ENCODE results near the gene B3GALT5. TPM values are rescaled to one million over a fixed set of nuclear protein-coding genes. Genes with fewer than 3 reads are reported as not detected.

Gene B3GALT5
- total RNA-seq, 2 experiments from 2014 or later = not detected

- H3K36me3 Mint-ChIP-seq (ENCODE audit: low read depth) = no peaks in the 10 kb centered on the region
- H3K4me3 Mint-ChIP-seq = no peak overlapping the region
- H3K4me1 Mint-ChIP-seq (ENCODE audit: low read depth) = no peaks in the 10 kb centered on the region
- ATAC-seq (no peak), DNase-seq (no peak)
- H3K27me3 Mint-ChIP-seq (ENCODE audit: low read depth) = peaks cover 3% of the 10 kb centered on the region
- no peak overlapping the region for H3K27ac Mint-ChIP-seq
- H3K9me3 Mint-ChIP-seq (ENCODE audit: insufficient read depth) = no peaks in the 10 kb centered on the region
- POLR2A ChIA-PET = no interaction called here
- CTCF ChIA-PET = no interaction called here
Observed at GRCh38 chr21:39654951-39655350, 42.2 kb downstream of the B3GALT5 start.

GRCh38 chr21:39655589-39655988 is 42.8 kb downstream of the B3GALT5 start:
- no peaks in the 10 kb centered on the region for H3K4me1 Mint-ChIP-seq (ENCODE audit: low read depth)
- no peaks in the 10 kb centered on the region for H3K9me3 Mint-ChIP-seq (ENCODE audit: insufficient read depth)
- no peak overlapping the region for H3K27ac Mint-ChIP-seq
- no peaks in the 10 kb centered on the region for H3K36me3 Mint-ChIP-seq (ENCODE audit: low read depth)
- DNase-seq = no peak
- ChIA-PET POLR2A (no interaction called here), CTCF (no interaction called here)
- no peak for ATAC-seq
- H3K27me3 Mint-ChIP-seq (ENCODE audit: low read depth) = peaks cover 10% of the 10 kb centered on the region
- no peak overlapping the region for H3K4me3 Mint-ChIP-seq

GRCh38 chr21:39656209-39656608 is 43.5 kb downstream of the B3GALT5 start:
- ATAC-seq (no peak), DNase-seq (no peak)
- no peaks in the 10 kb centered on the region for H3K4me1 Mint-ChIP-seq (ENCODE audit: low read depth)
- ChIA-PET CTCF (no interaction called here), POLR2A (no interaction called here)
- H3K27me3 Mint-ChIP-seq (ENCODE audit: low read depth) = peaks cover 10% of the 10 kb centered on the region
- no peak overlapping the region for H3K4me3 Mint-ChIP-seq
- no peaks in the 10 kb centered on the region for H3K9me3 Mint-ChIP-seq (ENCODE audit: insufficient read depth)
- H3K27ac Mint-ChIP-seq = no peak overlapping the region
- no peaks in the 10 kb centered on the region for H3K36me3 Mint-ChIP-seq (ENCODE audit: low read depth)

- Mint-ChIP-seq H3K9me3 (ENCODE audit: insufficient read depth) (no peaks in the 10 kb centered on the region), H3K36me3 (ENCODE audit: low read depth) (no peaks in the 10 kb centered on the region), H3K27me3 (ENCODE audit: low read depth) (peaks cover 10% of the 10 kb centered on the region), H3K27ac (no peak overlapping the region), H3K4me3 (no peak overlapping the region), H3K4me1 (ENCODE audit: low read depth) (no peaks in the 10 kb centered on the region)
- ChIA-PET CTCF (no interaction called here), POLR2A (no interaction called here)
- ATAC-seq (no peak), DNase-seq (no peak)
Observed at GRCh38 chr21:39657091-39657689, 44.5 kb downstream of the B3GALT5 start.

GRCh38 chr21:39658066-39658465 is 45.3 kb downstream of the B3GALT5 start:
- POLR2A ChIA-PET = no interaction called here
- Mint-ChIP-seq H3K27ac (no peak overlapping the region), H3K4me1 (ENCODE audit: low read depth) (no peaks in the 10 kb centered on the region), H3K9me3 (ENCODE audit: insufficient read depth) (no peaks in the 10 kb centered on the region), H3K4me3 (no peak overlapping the region), H3K36me3 (ENCODE audit: low read depth) (no peaks in the 10 kb centered on the region), H3K27me3 (ENCODE audit: low read depth) (peaks cover 10% of the 10 kb centered on the region)
- CTCF ChIA-PET = no interaction called here
- no peak for ATAC-seq
- DNase-seq = no peak

- H3K36me3 Mint-ChIP-seq (ENCODE audit: low read depth) = no peaks in the 10 kb centered on the region
- no peak overlapping the region for H3K4me3 Mint-ChIP-seq
- no peaks in the 10 kb centered on the region for H3K4me1 Mint-ChIP-seq (ENCODE audit: low read depth)
- DNase-seq = no peak
- H3K27me3 Mint-ChIP-seq (ENCODE audit: low read depth) = peaks cover 10% of the 10 kb centered on the region
- H3K27ac Mint-ChIP-seq = no peak overlapping the region
- ATAC-seq = no peak
- H3K9me3 Mint-ChIP-seq (ENCODE audit: insufficient read depth) = no peaks in the 10 kb centered on the region
- ChIA-PET CTCF (no interaction called here), POLR2A (no interaction called here)
Observed at GRCh38 chr21:39659070-39659815, 46.5 kb downstream of the B3GALT5 start.

GRCh38 chr21:39660191-39660980 is 47.6 kb downstream of the B3GALT5 start:
- H3K27me3 Mint-ChIP-seq (ENCODE audit: low read depth) = peaks cover 10% of the 10 kb centered on the region
- no peaks in the 10 kb centered on the region for H3K4me1 Mint-ChIP-seq (ENCODE audit: low read depth)
- H3K4me3 Mint-ChIP-seq = no peak overlapping the region
- no peak for DNase-seq
- H3K27ac Mint-ChIP-seq = no peak overlapping the region
- ATAC-seq = no peak
- CTCF ChIA-PET = no interaction called here
- POLR2A ChIA-PET = no interaction called here
- H3K36me3 Mint-ChIP-seq (ENCODE audit: low read depth) = no peaks in the 10 kb centered on the region
- no peaks in the 10 kb centered on the region for H3K9me3 Mint-ChIP-seq (ENCODE audit: insufficient read depth)

- no peaks in the 10 kb centered on the region for H3K36me3 Mint-ChIP-seq (ENCODE audit: low read depth)
- ChIA-PET POLR2A (no interaction called here), CTCF (no interaction called here)
- H3K9me3 Mint-ChIP-seq (ENCODE audit: insufficient read depth) = no peaks in the 10 kb centered on the region
- peaks cover 10% of the 10 kb centered on the region for H3K27me3 Mint-ChIP-seq (ENCODE audit: low read depth)
- no peaks in the 10 kb centered on the region for H3K4me1 Mint-ChIP-seq (ENCODE audit: low read depth)
- no peak overlapping the region for H3K27ac Mint-ChIP-seq
- DNase-seq (no peak), ATAC-seq (no peak)
- H3K4me3 Mint-ChIP-seq = no peak overlapping the region
Observed at GRCh38 chr21:39661121-39661520, 48.4 kb downstream of the B3GALT5 start.

GRCh38 chr21:39661740-39662139 is 49.0 kb downstream of the B3GALT5 start:
- POLR2A ChIA-PET = no interaction called here
- Mint-ChIP-seq H3K9me3 (ENCODE audit: insufficient read depth) (no peaks in the 10 kb centered on the region), H3K4me3 (no peak overlapping the region), H3K36me3 (ENCODE audit: low read depth) (no peaks in the 10 kb centered on the region), H3K4me1 (ENCODE audit: low read depth) (no peaks in the 10 kb centered on the region), H3K27ac (no peak overlapping the region), H3K27me3 (ENCODE audit: low read depth) (peaks cover 10% of the 10 kb centered on the region)
- CTCF ChIA-PET = no interaction called here
- no peak for DNase-seq
- no peak for ATAC-seq

GRCh38 chr21:39662411-39662953 is 49.7 kb downstream of the B3GALT5 start:
- Mint-ChIP-seq H3K27me3 (ENCODE audit: low read depth) (peaks cover 10% of the 10 kb centered on the region), H3K4me3 (no peak overlapping the region), H3K4me1 (ENCODE audit: low read depth) (no peaks in the 10 kb centered on the region), H3K27ac (no peak overlapping the region), H3K36me3 (ENCODE audit: low read depth) (no peaks in the 10 kb centered on the region), H3K9me3 (ENCODE audit: insufficient read depth) (no peaks in the 10 kb centered on the region)
- no peak for DNase-seq
- ATAC-seq = no peak
- CTCF ChIA-PET = no interaction called here
- POLR2A ChIA-PET = no interaction called here

- Mint-ChIP-seq H3K27me3 (ENCODE audit: low read depth) (peaks cover 10% of the 10 kb centered on the region), H3K27ac (no peak overlapping the region), H3K9me3 (ENCODE audit: insufficient read depth) (no peaks in the 10 kb centered on the region), H3K4me3 (no peak overlapping the region), H3K4me1 (ENCODE audit: low read depth) (no peaks in the 10 kb centered on the region), H3K36me3 (ENCODE audit: low read depth) (no peaks in the 10 kb centered on the region)
- POLR2A ChIA-PET = no interaction called here
- DNase-seq (no peak), ATAC-seq (no peak)
- CTCF ChIA-PET = no interaction called here
Observed at GRCh38 chr21:39663066-39663465, 50.3 kb downstream of the B3GALT5 start.

- Mint-ChIP-seq H3K4me3 (no peak overlapping the region), H3K9me3 (ENCODE audit: insufficient read depth) (no peaks in the 10 kb centered on the region), H3K27ac (no peak overlapping the region), H3K27me3 (ENCODE audit: low read depth) (peaks cover 10% of the 10 kb centered on the region), H3K36me3 (ENCODE audit: low read depth) (no peaks in the 10 kb centered on the region), H3K4me1 (ENCODE audit: low read depth) (no peaks in the 10 kb centered on the region)
- POLR2A ChIA-PET = no interaction called here
- ATAC-seq (no peak), DNase-seq (no peak)
- CTCF ChIA-PET = no interaction called here
Observed at GRCh38 chr21:39663742-39664492, 51.2 kb downstream of the B3GALT5 start.

Data from activated CD8-positive, alpha-beta T cell treated with anti-CD3 and anti-CD28 coated beads, Interleukin-2, amount 10 ng/mL, durations not matched to agents 7 days and 5 days (primary cell).